Activated naive CD8-positive, alpha-beta T cell (primary cell): ENCODE data around the gene FA2H.
"Not testable (repeated sequence)": the region's sequence is repeated elsewhere in the genome, so short reads cannot be mapped to it uniquely, and the experiment has no call there.

Experiments
- H3K27ac Mint-ChIP-seq: one replicate; pipeline ENCODE4 v1.8.0; 2021; ENCODE audit warnings: mixed read lengths
- H3K27me3 Mint-ChIP-seq: one replicate; pipeline ENCODE4 v1.8.0; 2021; ENCODE audit warnings: mixed read lengths
- H3K36me3 Mint-ChIP-seq: one replicate; pipeline ENCODE4 v1.8.0; 2021; ENCODE audit warnings: mixed read lengths
- H3K4me1 Mint-ChIP-seq: one replicate; pipeline ENCODE4 v1.8.0; 2021; ENCODE audit warnings: low read depth, mixed read lengths
- H3K4me3 Mint-ChIP-seq: one replicate; pipeline ENCODE4 v1.8.0; 2021; ENCODE audit warnings: mild to moderate bottlenecking, mixed read lengths
- H3K9me3 Mint-ChIP-seq: one replicate; pipeline ENCODE4 v1.8.0; 2021; ENCODE audit warnings: low read depth, mixed read lengths

Gene FA2H, protein sequence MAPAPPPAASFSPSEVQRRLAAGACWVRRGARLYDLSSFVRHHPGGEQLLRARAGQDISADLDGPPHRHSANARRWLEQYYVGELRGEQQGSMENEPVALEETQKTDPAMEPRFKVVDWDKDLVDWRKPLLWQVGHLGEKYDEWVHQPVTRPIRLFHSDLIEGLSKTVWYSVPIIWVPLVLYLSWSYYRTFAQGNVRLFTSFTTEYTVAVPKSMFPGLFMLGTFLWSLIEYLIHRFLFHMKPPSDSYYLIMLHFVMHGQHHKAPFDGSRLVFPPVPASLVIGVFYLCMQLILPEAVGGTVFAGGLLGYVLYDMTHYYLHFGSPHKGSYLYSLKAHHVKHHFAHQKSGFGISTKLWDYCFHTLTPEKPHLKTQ

DNA sequence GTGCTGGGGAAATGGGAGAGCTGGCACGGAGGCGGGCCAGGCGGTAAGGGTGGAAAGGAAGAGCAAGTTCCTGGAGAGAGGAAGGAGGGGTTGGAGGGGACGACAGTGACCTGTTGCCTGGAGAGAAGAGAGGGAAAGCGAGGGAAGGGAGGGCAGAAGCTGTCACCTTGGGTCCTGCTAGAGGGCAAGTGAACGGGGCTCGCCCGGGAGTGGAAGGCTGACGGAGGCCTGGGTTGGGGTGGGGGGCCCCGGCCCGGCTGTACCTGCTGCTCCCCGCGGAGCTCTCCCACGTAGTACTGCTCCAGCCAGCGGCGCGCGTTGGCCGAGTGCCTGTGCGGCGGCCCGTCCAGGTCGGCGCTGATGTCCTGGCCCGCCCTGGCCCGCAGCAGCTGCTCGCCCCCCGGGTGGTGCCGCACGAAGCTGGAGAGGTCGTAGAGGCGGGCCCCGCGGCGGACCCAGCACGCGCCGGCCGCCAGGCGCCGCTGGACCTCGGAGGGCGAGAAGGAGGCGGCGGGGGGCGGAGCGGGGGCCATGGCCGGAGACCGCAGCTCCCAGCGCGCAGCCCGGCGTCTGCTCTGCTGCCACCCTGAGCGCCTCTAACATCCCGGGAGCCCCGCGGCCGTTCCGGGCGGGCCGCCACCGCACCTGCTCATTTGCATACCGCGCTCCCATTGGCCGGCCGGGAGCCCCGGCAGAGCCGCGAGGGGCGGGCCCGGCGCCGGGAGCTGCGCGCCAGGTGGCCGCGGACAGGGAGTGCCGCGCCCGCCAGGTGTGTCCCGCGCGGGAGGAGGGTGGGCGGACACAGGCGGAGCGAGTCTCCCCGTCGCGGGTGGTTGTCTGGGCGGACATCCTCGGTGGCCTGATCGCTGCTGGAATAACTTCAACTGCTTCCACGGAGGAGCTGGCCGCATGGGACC, at the start of gene FA2H:
FA2H (minus strand) TSS at position 598 of the 917 bp plus-strand sequence; CDS start at position 533, 65 bp downstream.
- H3K36me3 Mint-ChIP-seq, result no peaks in the 10 kb centered on the region
- H3K27me3 Mint-ChIP-seq, result peaks cover 23% of the 10 kb centered on the region
- H3K4me1 Mint-ChIP-seq, result peaks cover 9% of the 10 kb centered on the region
- no peaks in the 10 kb centered on the region for H3K9me3 Mint-ChIP-seq
- H3K27ac Mint-ChIP-seq, result no peak within 1 kb of the TSS
- H3K4me3 Mint-ChIP-seq, result peak within 1 kb of the TSS; percentile 80

GRCh38 chr16:74817851-74818250, 43.2 kb upstream of the FA2H start:
- no peak overlapping the region for H3K27ac Mint-ChIP-seq
- no peak overlapping the region for H3K4me3 Mint-ChIP-seq
- H3K4me1 Mint-ChIP-seq, result no peaks in the 10 kb centered on the region
- peaks cover 3% of the 10 kb centered on the region for H3K27me3 Mint-ChIP-seq
- H3K9me3 Mint-ChIP-seq, result no peaks in the 10 kb centered on the region
- H3K36me3 Mint-ChIP-seq, result no peaks in the 10 kb centered on the region

GRCh38 chr16:74813109-74813641, 38.6 kb upstream of the FA2H start:
- H3K4me1 Mint-ChIP-seq, result no peaks in the 10 kb centered on the region
- H3K9me3 Mint-ChIP-seq, result peaks cover 5% of the 10 kb centered on the region
- no peaks in the 10 kb centered on the region for H3K36me3 Mint-ChIP-seq
- H3K27me3 Mint-ChIP-seq, result no peaks in the 10 kb centered on the region
- no peak overlapping the region for H3K27ac Mint-ChIP-seq
- H3K4me3 Mint-ChIP-seq, result no peak overlapping the region

DNA sequence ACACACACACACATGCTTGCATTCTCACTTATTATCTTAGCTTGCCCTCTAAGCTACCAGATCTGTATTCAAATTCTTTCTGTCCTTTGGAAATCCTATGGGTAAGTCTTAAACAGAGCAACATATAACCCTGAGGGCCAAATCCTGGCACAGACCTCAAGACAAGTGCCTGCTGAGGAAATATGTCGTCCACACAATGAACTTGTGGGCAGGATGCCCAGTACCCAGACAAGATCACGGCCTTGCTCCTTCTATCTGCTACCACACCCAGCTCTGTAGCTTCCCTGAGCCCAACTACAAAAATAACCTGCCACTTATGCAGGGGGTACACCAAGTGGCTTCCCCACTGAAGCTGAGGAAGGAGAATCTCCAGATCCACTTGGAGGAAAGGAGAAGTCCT, 37.3 kb upstream of the FA2H start:
- Mint-ChIP-seq H3K27me3 (no peaks in the 10 kb centered on the region), H3K9me3 (peaks cover 5% of the 10 kb centered on the region), H3K4me1 (no peaks in the 10 kb centered on the region)

GRCh38 chr16:74811216-74811615, 36.6 kb upstream of the FA2H start:
- H3K4me1 Mint-ChIP-seq, H3K36me3 Mint-ChIP-seq, H3K4me3 Mint-ChIP-seq, H3K27me3 Mint-ChIP-seq, H3K9me3 Mint-ChIP-seq, H3K27ac Mint-ChIP-seq: not testable (repeated sequence)

More for the DNA sequence above, 37.3 kb upstream of the FA2H start:
- H3K36me3 Mint-ChIP-seq, result no peaks in the 10 kb centered on the region
- no peak overlapping the region for H3K27ac Mint-ChIP-seq
- H3K4me3 Mint-ChIP-seq, result no peak overlapping the region

DNA sequence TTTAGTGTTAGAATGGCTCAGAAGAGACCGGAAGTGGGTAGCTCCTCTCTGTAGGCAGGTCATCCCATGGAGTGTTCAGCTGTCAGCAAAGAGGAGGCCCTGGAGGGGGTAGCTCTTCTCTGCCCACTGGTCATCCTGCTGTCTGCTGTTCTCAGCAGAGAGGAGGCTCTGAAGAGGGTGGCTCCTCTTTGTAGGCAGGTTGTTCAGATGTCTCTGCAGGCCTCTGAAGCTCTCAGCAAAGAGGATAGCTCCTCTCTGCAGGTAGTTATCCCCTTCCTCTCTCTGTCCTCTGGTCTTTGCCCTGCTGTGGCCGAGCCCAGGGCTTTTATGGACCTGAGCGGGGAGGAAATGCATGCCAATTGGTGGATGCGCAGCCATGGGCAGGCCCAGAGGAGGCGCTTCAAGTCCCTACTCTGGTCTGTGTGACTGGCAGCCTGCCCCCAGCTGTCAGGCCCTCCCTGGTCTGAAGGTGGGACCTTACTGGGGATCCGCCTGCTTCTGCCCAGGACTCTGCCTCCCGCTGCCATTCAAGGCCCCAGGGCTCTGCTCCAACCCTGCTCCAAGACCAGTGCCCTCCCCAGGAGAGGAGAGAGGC, 32.5 kb upstream of the FA2H start:
- Mint-ChIP-seq H3K4me1 (no peaks in the 10 kb centered on the region), H3K27ac (no peak overlapping the region), H3K27me3 (peaks cover 2% of the 10 kb centered on the region), H3K36me3 (peaks cover 6% of the 10 kb centered on the region), H3K4me3 (no peak overlapping the region), H3K9me3 (peaks cover 9% of the 10 kb centered on the region)

GRCh38 chr16:74800216-74800871, 25.7 kb upstream of the FA2H start:
- Mint-ChIP-seq H3K9me3 (peaks cover 4% of the 10 kb centered on the region), H3K4me1 (no peaks in the 10 kb centered on the region), H3K27me3 (peaks cover 13% of the 10 kb centered on the region), H3K4me3 (no peak overlapping the region), H3K27ac (no peak overlapping the region), H3K36me3 (peaks cover 2% of the 10 kb centered on the region)

GRCh38 chr16:74797414-74797813, 22.8 kb upstream of the FA2H start:
- Mint-ChIP-seq H3K4me3 (no peak overlapping the region), H3K36me3 (no peaks in the 10 kb centered on the region), H3K27me3 (peaks cover 18% of the 10 kb centered on the region), H3K4me1 (no peaks in the 10 kb centered on the region), H3K27ac (no peak overlapping the region), H3K9me3 (peaks cover 4% of the 10 kb centered on the region)

GRCh38 chr16:74795104-74795503, 20.5 kb upstream of the FA2H start:
- Mint-ChIP-seq H3K27ac (no peak overlapping the region), H3K4me1 (no peaks in the 10 kb centered on the region), H3K36me3 (no peaks in the 10 kb centered on the region), H3K27me3 (peaks cover 17% of the 10 kb centered on the region), H3K4me3 (no peak overlapping the region), H3K9me3 (peaks cover 6% of the 10 kb centered on the region)

GRCh38 chr16:74794668-74795067, 20.0 kb upstream of the FA2H start:
- Mint-ChIP-seq H3K36me3 (no peaks in the 10 kb centered on the region), H3K27me3 (peaks cover 17% of the 10 kb centered on the region), H3K4me1 (no peaks in the 10 kb centered on the region), H3K4me3 (no peak overlapping the region), H3K9me3 (peaks cover 6% of the 10 kb centered on the region), H3K27ac (no peak overlapping the region)

DNA sequence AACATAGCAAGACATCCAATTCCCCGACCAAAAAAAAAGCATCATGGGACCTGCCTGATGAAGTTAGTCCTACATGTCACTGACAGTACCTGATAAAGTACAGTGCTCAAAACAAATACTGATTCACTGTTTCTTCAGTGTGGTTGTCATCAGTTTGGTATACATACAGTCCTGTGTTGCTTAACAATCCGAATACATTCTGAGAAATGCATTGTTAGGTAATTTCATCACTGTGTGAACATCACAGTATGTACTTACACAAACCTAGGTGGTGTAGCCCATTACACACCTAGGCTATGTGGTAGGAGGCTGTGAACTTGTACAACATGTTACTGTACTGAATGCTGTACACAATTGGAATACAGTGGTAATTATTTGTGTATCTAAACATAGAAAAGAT, 19.0 kb upstream of the FA2H start:
- Mint-ChIP-seq H3K4me3 (no peak overlapping the region), H3K27ac (no peak overlapping the region), H3K27me3 (peaks cover 17% of the 10 kb centered on the region), H3K9me3 (peaks cover 6% of the 10 kb centered on the region), H3K4me1 (no peaks in the 10 kb centered on the region), H3K36me3 (no peaks in the 10 kb centered on the region)

GRCh38 chr16:74792225-74792624, 17.6 kb upstream of the FA2H start:
- H3K36me3 Mint-ChIP-seq, result no peaks in the 10 kb centered on the region
- peaks cover 6% of the 10 kb centered on the region for H3K9me3 Mint-ChIP-seq
- no peaks in the 10 kb centered on the region for H3K4me1 Mint-ChIP-seq
- no peak overlapping the region for H3K27ac Mint-ChIP-seq
- peaks cover 17% of the 10 kb centered on the region for H3K27me3 Mint-ChIP-seq
- H3K4me3 Mint-ChIP-seq, result no peak overlapping the region

DNA sequence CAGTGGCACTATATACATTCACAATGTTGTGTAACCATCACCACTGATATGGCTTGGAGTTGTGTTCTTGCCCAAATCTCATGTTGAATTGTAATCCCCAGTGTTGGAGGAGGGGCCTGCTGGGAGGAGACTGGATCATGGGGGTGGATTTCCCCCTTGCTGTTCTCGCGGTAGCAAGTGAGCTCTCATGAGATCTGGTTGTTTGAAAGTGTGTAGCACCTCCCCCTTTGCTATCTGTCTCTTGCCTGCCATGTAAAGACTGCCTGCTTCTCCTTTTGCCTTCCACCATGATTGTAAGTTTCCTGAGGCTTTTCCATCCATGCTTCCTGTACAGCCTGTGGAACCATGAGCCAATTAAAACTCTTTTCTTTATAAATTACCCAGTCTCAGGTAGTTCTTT, 17.1 kb upstream of the FA2H start:
- not testable (repeated sequence) for H3K36me3 Mint-ChIP-seq

GRCh38 chr16:74788108-74788507, 13.5 kb upstream of the FA2H start:
- Mint-ChIP-seq H3K27ac (no peak overlapping the region), H3K27me3 (peaks cover 1% of the 10 kb centered on the region)

More for the DNA sequence above, 17.1 kb upstream of the FA2H start:
- H3K27ac Mint-ChIP-seq, H3K4me3 Mint-ChIP-seq, H3K4me1 Mint-ChIP-seq, H3K9me3 Mint-ChIP-seq: not testable (repeated sequence)
- H3K27me3 Mint-ChIP-seq, result peaks cover 16% of the 10 kb centered on the region

More at GRCh38 chr16:74788108-74788507, 13.5 kb upstream of the FA2H start:
- no peaks in the 10 kb centered on the region for H3K4me1 Mint-ChIP-seq
- H3K36me3 Mint-ChIP-seq, result no peaks in the 10 kb centered on the region
- no peak overlapping the region for H3K4me3 Mint-ChIP-seq
- H3K9me3 Mint-ChIP-seq, result peaks cover 6% of the 10 kb centered on the region
